SU-DHL-6 (cell line): ENCODE data around the gene TIAM2.

ENCODE experiments used
- H2AFZ ChIP-seq: fragments of 200-600 bp; sonication (generic); 2 replicates; pipeline ENCODE4 v1.6.1; 2014; ENCODE audit warnings: low read depth, mild to moderate bottlenecking, moderate library complexity, mixed read lengths, antibody characterized with exemption, low read length; ENCODE audit not compliant: severe bottlenecking
- H3F3A ChIP-seq: fragments of 200-600 bp; shearing (Covaris generic); 2 replicates; pipeline ENCODE4 v1.6.0; 2016; ENCODE audit warnings: antibody characterized with exemption, mild to moderate bottlenecking; ENCODE audit not compliant: insufficient read depth
- H3K27ac ChIP-seq: fragments of 200-600 bp; sonication (generic); 2 replicates; pipeline ENCODE4 v1.5.1; 2016; ENCODE audit warnings: low read depth, mild to moderate bottlenecking, low read length, moderate library complexity, mixed read lengths
- H3K27me3 ChIP-seq: fragments of 200-600 bp; sonication (generic), shearing (Covaris generic); 2 replicates; pipeline ENCODE4 v1.6.0; 2014; ENCODE audit warnings: mild to moderate bottlenecking, low read length
- H3K36me3 ChIP-seq: fragments of 200-600 bp; sonication (generic); 2 replicates; pipeline ENCODE4 v1.6.1; 2014; ENCODE audit warnings: mild to moderate bottlenecking, low read length, mixed read lengths
- H3K4me2 ChIP-seq: fragments of 300-600, 200-600 bp; shearing (Covaris generic), sonication (generic); 2 replicates; pipeline ENCODE4 v1.6.0; 2014; ENCODE audit warnings: low read length, low read depth, mild to moderate bottlenecking; ENCODE audit not compliant: poor library complexity, severe bottlenecking
- H3K4me3 ChIP-seq: fragments of 200-600 bp; sonication (generic); 2 replicates; pipeline ENCODE4 v1.5.1; 2014; ENCODE audit warnings: antibody characterized with exemption, low read length, mild to moderate bottlenecking, mixed read lengths; ENCODE audit not compliant: insufficient read depth, poor library complexity, severe bottlenecking
- H3K79me2 ChIP-seq: fragments of 200-600 bp; sonication (generic); 2 replicates; pipeline ENCODE4 v1.6.1; 2014; ENCODE audit warnings: mild to moderate bottlenecking, low read length, moderate library complexity; ENCODE audit not compliant: insufficient read depth
- H3K9ac ChIP-seq: fragments of 200-600 bp; sonication (generic); 2 replicates; pipeline ENCODE4 v1.7.0; 2014; ENCODE audit warnings: mild to moderate bottlenecking, low read length
- H3K9me2 ChIP-seq: fragments of 200-600 bp; sonication (generic); replicated peaks from 2 replicates; pipeline ENCODE4 v1.6.1; 2014; ENCODE audit warnings: low read length; ENCODE audit not compliant: insufficient read depth
- H3K9me3 ChIP-seq: fragments of 200-600 bp; sonication (generic); 2 replicates; pipeline ENCODE4 v1.6.1; 2014; ENCODE audit warnings: low read length, mixed read lengths; ENCODE audit not compliant: insufficient read depth
- H4K20me1 ChIP-seq: fragments of 200-600 bp; sonication (generic); 2 replicates; pipeline ENCODE4 v1.6.1; 2014; ENCODE audit warnings: low read depth, mild to moderate bottlenecking, antibody characterized with exemption, low read length, moderate library complexity, mixed read lengths
- CTCF ChIP-seq: fragments of 200-600 bp; sonication (generic); IDR thresholded peaks from one replicate; pipeline ENCODE4 v1.5.1; 2017; ENCODE audit warnings: antibody characterized with exemption, mild to moderate bottlenecking, low read length, moderate library complexity; ENCODE audit not compliant: insufficient read depth, poor library complexity, severe bottlenecking
- EZH2phosphoT487 ChIP-seq: fragments of 200-600 bp; sonication (generic), shearing (Covaris generic); conservative IDR thresholded peaks from 2 replicates; pipeline ENCODE4 v1.6.1; 2018; ENCODE audit warnings: mild to moderate bottlenecking, antibody characterized with exemption, low read length, moderate library complexity, mixed read lengths

Gene TIAM2

GRCh38 chr6:155001934-155002333 lies 6.8 kb downstream of the TIAM2 start:
- Histone ChIP-seq H4K20me1 (no peaks in the 10 kb centered on the region), H3K27me3 (no peaks in the 10 kb centered on the region), H3K4me2 (no peak overlapping the region), H2AFZ (no peak overlapping the region), H3K27ac (no peak overlapping the region), H3K36me3 (no peaks in the 10 kb centered on the region), H3K9ac (no peak overlapping the region), H3K79me2 (no peaks in the 10 kb centered on the region), H3F3A (no peaks in the 10 kb centered on the region), H3K9me2 (no peaks in the 10 kb centered on the region), H3K4me3 (no peak overlapping the region), H3K9me3 (no peaks in the 10 kb centered on the region)
- TF ChIP-seq CTCF (no peak), EZH2phosphoT487 (no peak)

- no peaks in the 10 kb centered on the region for H3F3A ChIP-seq
Observed at GRCh38 chr6:155003476-155003875, 8.4 kb downstream of the TIAM2 start.

GRCh38 chr6:155004017-155004416 lies 8.9 kb downstream of the TIAM2 start:
- no peaks in the 10 kb centered on the region for H3K36me3 ChIP-seq
- no peak overlapping the region for H3K27ac ChIP-seq
- H3K4me3 ChIP-seq = no peak overlapping the region
- no peak overlapping the region for H3K4me2 ChIP-seq
- H4K20me1 ChIP-seq = no peaks in the 10 kb centered on the region
- TF ChIP-seq EZH2phosphoT487 (no peak), CTCF (no peak)
- no peak overlapping the region for H3K9ac ChIP-seq
- no peaks in the 10 kb centered on the region for H3F3A ChIP-seq
- H2AFZ ChIP-seq = no peak overlapping the region
- H3K9me3 ChIP-seq = no peaks in the 10 kb centered on the region
- no peaks in the 10 kb centered on the region for H3K27me3 ChIP-seq
- H3K9me2 ChIP-seq = no peaks in the 10 kb centered on the region
- no peaks in the 10 kb centered on the region for H3K79me2 ChIP-seq

More at GRCh38 chr6:155003476-155003875, 8.4 kb downstream of the TIAM2 start:
- Histone ChIP-seq H4K20me1 (no peaks in the 10 kb centered on the region), H3K79me2 (no peaks in the 10 kb centered on the region), H3K27me3 (no peaks in the 10 kb centered on the region), H3K4me2 (no peak overlapping the region), H3K9me2 (no peaks in the 10 kb centered on the region), H3K36me3 (no peaks in the 10 kb centered on the region), H2AFZ (no peak overlapping the region), H3K9ac (no peak overlapping the region), H3K27ac (no peak overlapping the region), H3K4me3 (no peak overlapping the region), H3K9me3 (no peaks in the 10 kb centered on the region)
- TF ChIP-seq CTCF (no peak), EZH2phosphoT487 (no peak)
